Measurements from ENCODE around the gene SLC35F1.

DNA sequence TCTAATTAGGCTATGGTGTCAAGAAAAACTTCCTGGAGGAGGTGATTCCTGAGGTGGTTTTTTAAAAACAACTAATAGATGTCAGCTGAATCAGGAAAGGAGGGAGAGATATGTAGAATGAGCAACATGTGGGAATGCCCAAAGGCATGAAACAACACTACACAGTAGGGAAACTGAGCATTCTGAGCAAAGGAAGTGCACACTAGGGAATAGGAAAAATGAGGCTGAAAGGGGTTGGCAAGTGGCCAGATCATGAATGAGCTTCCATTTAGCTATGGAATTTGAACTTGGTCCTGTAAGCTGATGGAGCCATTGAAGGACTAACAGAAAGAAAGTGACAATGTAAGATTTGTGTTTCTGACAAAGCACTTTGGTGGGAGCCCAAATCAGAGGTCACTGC lies 16.9 kb upstream of the SLC35F1 start:
- TF ChIP-seq EZH2 (IDR thresholded peaks at IDR 0.05; ENCODE audit: borderline replicate concordance, insufficient read depth, low read depth, low read length, poor library complexity, severe bottlenecking), result no peak
- TF ChIP-seq, protein P1, sequence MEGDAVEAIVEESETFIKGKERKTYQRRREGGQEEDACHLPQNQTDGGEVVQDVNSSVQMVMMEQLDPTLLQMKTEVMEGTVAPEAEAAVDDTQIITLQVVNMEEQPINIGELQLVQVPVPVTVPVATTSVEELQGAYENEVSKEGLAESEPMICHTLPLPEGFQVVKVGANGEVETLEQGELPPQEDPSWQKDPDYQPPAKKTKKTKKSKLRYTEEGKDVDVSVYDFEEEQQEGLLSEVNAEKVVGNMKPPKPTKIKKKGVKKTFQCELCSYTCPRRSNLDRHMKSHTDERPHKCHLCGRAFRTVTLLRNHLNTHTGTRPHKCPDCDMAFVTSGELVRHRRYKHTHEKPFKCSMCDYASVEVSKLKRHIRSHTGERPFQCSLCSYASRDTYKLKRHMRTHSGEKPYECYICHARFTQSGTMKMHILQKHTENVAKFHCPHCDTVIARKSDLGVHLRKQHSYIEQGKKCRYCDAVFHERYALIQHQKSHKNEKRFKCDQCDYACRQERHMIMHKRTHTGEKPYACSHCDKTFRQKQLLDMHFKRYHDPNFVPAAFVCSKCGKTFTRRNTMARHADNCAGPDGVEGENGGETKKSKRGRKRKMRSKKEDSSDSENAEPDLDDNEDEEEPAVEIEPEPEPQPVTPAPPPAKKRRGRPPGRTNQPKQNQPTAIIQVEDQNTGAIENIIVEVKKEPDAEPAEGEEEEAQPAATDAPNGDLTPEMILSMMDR (IDR thresholded peaks at IDR 0.05), result no peak
